SK-N-SH (cell line): ENCODE measurements around the gene UBE3B. TPM values are rescaled to one million over a fixed set of nuclear protein-coding genes. Genes with fewer than 3 reads are reported as not detected.
A peak's percentile ranks its signal among the peaks of the same experiment; 100 is the strongest.

Source experiments
- CTCF ChIA-PET: fragments of 300-600, 350-600 bp; formaldehyde crosslinking; extraction: SDS; loops from one replicate; lab custom pipeline; 2021; lab: Yijun Ruan, JAX
- POLR2A ChIA-PET: fragments of 350-600 bp; sonication (Branson Sonifier 250); formaldehyde crosslinking; extraction: SDS; loops from one replicate; lab custom pipeline; 2020; ENCODE audit warnings: antibody characterized with exemption, inconsistent platforms; lab: Yijun Ruan, JAX
- DNase-seq: peaks from one replicate; pipeline ENCODE4 v3.0.0; 2012
- H2AFZ ChIP-seq: fragments of 200-600 bp; sonication (generic); 2 replicates; pipeline ENCODE4 v1.8.1; 2016; ENCODE audit warnings: antibody characterized with exemption, mild to moderate bottlenecking, low read depth
- H3F3A ChIP-seq: fragments of 200-600 bp; sonication (generic); replicated peaks from 2 replicates; pipeline ENCODE3; 2016; ENCODE audit warnings: antibody characterized with exemption, mild to moderate bottlenecking; ENCODE audit not compliant: insufficient read depth
- H3K27ac ChIP-seq, 2 experiments: fragments of 200-500 bp in 1 of 2; fragments of 200-600 bp in 1 of 2; sonication (Bioruptor generic) in 1 of 2; sonication (generic), shearing (Covaris generic) in 1 of 2; 2 replicates each; pipeline versions ENCODE4 v1.5.1 to v1.6.1; 2014 to 2016; ENCODE audit warnings: low read depth in 2 of 2, inconsistent platforms in 1 of 2, low read length in 1 of 2, mild to moderate bottlenecking in 1 of 2, mixed read lengths in 1 of 2
- H3K27me3 ChIP-seq: fragments of 200-600 bp; sonication (generic), shearing (Covaris generic); 2 replicates; pipeline ENCODE4 v1.6.1; 2016; ENCODE audit warnings: mixed run types; ENCODE audit not compliant: insufficient read depth
- H3K36me3 ChIP-seq, 2 experiments: fragments of 200-500 bp in 1 of 2; fragments of 200-600 bp in 1 of 2; sonication (Bioruptor generic) in 1 of 2; sonication (generic) in 1 of 2; replicated peaks in 1 of 2; 2 replicates each; pipeline versions ENCODE3 to v1.5.1; 2014 to 2016; ENCODE audit warnings: low read length in 1 of 2, mild to moderate bottlenecking in 1 of 2; ENCODE audit not compliant: insufficient read depth in 2 of 2, control insufficient read depth in 1 of 2
- H3K4me1 ChIP-seq, 2 experiments: fragments of 200-500 bp in 1 of 2; fragments of 200-600 bp in 1 of 2; sonication (Bioruptor generic) in 1 of 2; sonication (generic), shearing (Covaris generic) in 1 of 2; 2 replicates each; pipeline versions ENCODE4 v1.5.1 to v1.6.1; 2014 to 2016; ENCODE audit warnings: low read depth in 1 of 2, low read length in 1 of 2, mixed run types in 1 of 2; ENCODE audit not compliant: insufficient read depth in 2 of 2, control insufficient read depth in 1 of 2
- H3K4me2 ChIP-seq: fragments of 200-600 bp; sonication (generic), shearing (Covaris generic); 2 replicates; pipeline ENCODE4 v1.6.1; 2017; ENCODE audit warnings: mixed run types
- H3K4me3 ChIP-seq, 2 experiments: fragments of 200-500 bp in 1 of 2; fragments of 200-600 bp in 1 of 2; sonication (Bioruptor generic) in 1 of 2; sonication (generic), shearing (Covaris generic) in 1 of 2; 2 replicates each; pipeline versions ENCODE4 v1.5.1 to v1.8.1; 2014 to 2016; ENCODE audit warnings: low read depth in 2 of 2, inconsistent platforms in 1 of 2, low read length in 1 of 2, mild to moderate bottlenecking in 1 of 2, mixed read lengths in 1 of 2, moderate library complexity in 1 of 2
- H3K79me2 ChIP-seq: fragments of 200-600 bp; sonication (generic); 2 replicates; pipeline ENCODE4 v1.8.1; 2017; ENCODE audit warnings: mild to moderate bottlenecking; ENCODE audit not compliant: insufficient read depth
- H3K9ac ChIP-seq: fragments of 200-600 bp; sonication (generic); 2 replicates; pipeline ENCODE4 v1.6.1; 2017; ENCODE audit warnings: mixed run types
- H3K9me2 ChIP-seq: fragments of 200-600 bp; sonication (generic); 2 replicates; pipeline ENCODE4 v1.6.1; 2017; ENCODE audit warnings: mixed run types
- H3K9me3 ChIP-seq: fragments of 200-600 bp; sonication (generic); 2 replicates; pipeline ENCODE4 v1.6.1; 2017; ENCODE audit warnings: mixed run types, mild to moderate bottlenecking, moderate library complexity
- H4K20me1 ChIP-seq: fragments of 200-600 bp; sonication (generic); 2 replicates; pipeline ENCODE4 v1.6.1; 2017; ENCODE audit warnings: mild to moderate bottlenecking, mixed run types; ENCODE audit not compliant: insufficient read depth
- GATA2 ChIP-seq: sonication (generic); formaldehyde crosslinking; IDR thresholded peaks from 2 replicates; pipeline ENCODE4 v1.5.0; 2020; ENCODE audit warnings: mild to moderate bottlenecking, missing genetic modification reagents
- MXI1 ChIP-seq: IDR thresholded peaks from 2 replicates; pipeline ENCODE4 v1.6.1; 2012; ENCODE audit warnings: mild to moderate bottlenecking, low read depth, low read length, improper control_type of control experiment
- RCOR1 ChIP-seq: fragments of 150-350 bp; IDR thresholded peaks from 2 replicates; pipeline ENCODE4 v1.6.1; 2017; ENCODE audit warnings: antibody characterized with exemption, low read length
- REST ChIP-seq: IDR thresholded peaks from 2 replicates; pipeline ENCODE4 v1.6.1; 2012; ENCODE audit warnings: mild to moderate bottlenecking, low read depth, low read length, moderate library complexity
- RFX5 ChIP-seq: IDR thresholded peaks from 2 replicates; pipeline ENCODE4 v1.6.1; 2012; ENCODE audit warnings: mild to moderate bottlenecking, improper control_type of control experiment, low read length
- TCF12 ChIP-seq: IDR thresholded peaks from 2 replicates; pipeline ENCODE4 v1.4.0; 2012
- YY1 ChIP-seq: IDR thresholded peaks from 2 replicates; pipeline ENCODE4 v1.4.0; 2012; ENCODE audit warnings: low read depth, mild to moderate bottlenecking
- WGBS: methylation state at CpG from one replicate; pipeline ENCODE4 v1.1.6; 2017; ENCODE audit warnings: low lambda C conversion rate; 5-methylcytosine and 5-hydroxymethylcytosine counted together
- polyA plus RNA-seq, 3 experiments: library from polyadenylated mRNA; depleted of rRNA; stranded (reverse); fragments of >200 nt; gene quantifications; 2 replicates each; pipeline ENCODE4 v1.2.3, GENCODE V29; 2012
- TF ChIP-seq, protein P1 (sequence below): IDR thresholded peaks from 2 replicates; pipeline ENCODE4 v1.4.0; 2012; ENCODE audit warnings: low read depth
- TF ChIP-seq, protein P2 (sequence below): IDR thresholded peaks from 2 replicates; pipeline ENCODE4 v1.4.0; 2012; ENCODE audit warnings: low read depth, borderline replicate concordance

Gene UBE3B
- polyA plus RNA-seq, 1 of the 3 experiments (the other 2 are of a cell fraction), result 28.6 TPM

DNA sequence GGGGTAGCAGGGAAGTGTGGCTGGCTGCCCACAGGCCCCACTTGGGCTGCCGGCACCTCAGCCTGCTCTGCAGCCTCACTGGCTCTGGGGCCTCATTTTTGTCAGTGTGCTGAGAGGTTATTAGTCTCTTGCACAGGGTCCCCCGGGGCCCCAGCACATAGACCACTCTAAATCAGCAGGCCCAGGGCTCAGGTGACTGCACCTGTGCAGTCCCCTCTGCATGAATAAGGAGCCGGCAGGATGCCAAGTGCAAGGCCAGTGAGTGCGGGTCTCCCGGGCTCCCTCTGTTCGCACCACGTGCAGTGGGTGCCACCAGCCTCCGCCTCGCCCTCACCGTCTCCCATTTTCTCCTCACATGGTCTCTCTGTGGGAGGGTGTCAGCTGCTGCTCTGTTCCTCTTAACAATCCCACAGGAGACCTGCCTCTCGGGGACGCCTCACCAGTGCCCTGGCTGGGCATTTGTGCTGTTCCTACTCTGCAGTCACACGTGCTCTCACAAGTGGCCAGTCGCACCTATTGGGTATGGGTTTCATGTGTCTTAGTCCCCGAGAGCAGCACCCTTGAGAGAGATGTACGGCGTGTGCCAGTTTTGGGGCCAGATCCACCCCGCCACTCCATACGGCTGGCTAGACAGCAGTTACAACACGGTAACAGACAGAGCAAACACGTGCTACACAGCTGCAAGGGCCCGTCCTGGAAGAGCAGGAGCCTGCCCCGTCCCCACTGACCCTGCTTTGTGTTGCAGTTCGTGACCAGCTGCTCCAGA is 55.5 kb downstream of the UBE3B start:
- Histone ChIP-seq H2AFZ (no peak overlapping the region), H3K9me3 (no peaks in the 10 kb centered on the region), H3F3A (no peaks in the 10 kb centered on the region)
- POLR2A ChIA-PET, result no interaction called here
- TF ChIP-seq, protein P1, sequence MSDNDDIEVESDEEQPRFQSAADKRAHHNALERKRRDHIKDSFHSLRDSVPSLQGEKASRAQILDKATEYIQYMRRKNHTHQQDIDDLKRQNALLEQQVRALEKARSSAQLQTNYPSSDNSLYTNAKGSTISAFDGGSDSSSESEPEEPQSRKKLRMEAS, result no peak
- TF ChIP-seq MXI1 (no peak), GATA2 (no peak), YY1 (no peak), TCF12 (no peak), REST (no peak), RFX5 (no peak)
- TF ChIP-seq, protein P2, sequence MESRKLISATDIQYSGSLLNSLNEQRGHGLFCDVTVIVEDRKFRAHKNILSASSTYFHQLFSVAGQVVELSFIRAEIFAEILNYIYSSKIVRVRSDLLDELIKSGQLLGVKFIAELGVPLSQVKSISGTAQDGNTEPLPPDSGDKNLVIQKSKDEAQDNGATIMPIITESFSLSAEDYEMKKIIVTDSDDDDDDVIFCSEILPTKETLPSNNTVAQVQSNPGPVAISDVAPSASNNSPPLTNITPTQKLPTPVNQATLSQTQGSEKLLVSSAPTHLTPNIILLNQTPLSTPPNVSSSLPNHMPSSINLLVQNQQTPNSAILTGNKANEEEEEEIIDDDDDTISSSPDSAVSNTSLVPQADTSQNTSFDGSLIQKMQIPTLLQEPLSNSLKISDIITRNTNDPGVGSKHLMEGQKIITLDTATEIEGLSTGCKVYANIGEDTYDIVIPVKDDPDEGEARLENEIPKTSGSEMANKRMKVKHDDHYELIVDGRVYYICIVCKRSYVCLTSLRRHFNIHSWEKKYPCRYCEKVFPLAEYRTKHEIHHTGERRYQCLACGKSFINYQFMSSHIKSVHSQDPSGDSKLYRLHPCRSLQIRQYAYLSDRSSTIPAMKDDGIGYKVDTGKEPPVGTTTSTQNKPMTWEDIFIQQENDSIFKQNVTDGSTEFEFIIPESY, result no peak
- TF ChIP-seq, all 33 proteins: peak for 0
- CTCF ChIA-PET, result interaction anchor here (0.8 to 2.7 kb wide), 4 partner anchors 8 to 65 kb away, joined by 3 to 9 read pairs (median 6); no protein-coding TSS in a partner anchor
- H3K4me3 ChIP-seq, result no peak overlapping the region
- no peaks in the 10 kb centered on the region for H3K79me2 ChIP-seq
- no peaks in the 10 kb centered on the region for H3K9me2 ChIP-seq
- no peak for DNase-seq
- no peak overlapping the region for H3K4me2 ChIP-seq
- H3K27me3 ChIP-seq, result no peaks in the 10 kb centered on the region
- H4K20me1 ChIP-seq, result no peaks in the 10 kb centered on the region
- H3K4me1 ChIP-seq, result peaks cover 0 to 73% of the 10 kb centered on the region in 2 experiments; a peak in 2 of 4 replicates
- peaks cover 7 to 42% of the 10 kb centered on the region in 2 experiments for H3K36me3 ChIP-seq
- H3K9ac ChIP-seq, result no peak overlapping the region
- WGBS, result 91% methylated on average over 19 of the region's 24 CpGs
- peak overlapping the region in 1 of 2 experiments; percentile 97; a peak in 2 of 4 replicates for H3K27ac ChIP-seq

- H3K9ac ChIP-seq, result no peak overlapping the region
- POLR2A ChIA-PET, result no interaction called here
- no peaks in the 10 kb centered on the region for H3K79me2 ChIP-seq
- H4K20me1 ChIP-seq, result no peaks in the 10 kb centered on the region
- TF ChIP-seq RCOR1 (no peak), YY1 (no peak)
- no peaks in the 10 kb centered on the region for H3K27me3 ChIP-seq
- peaks cover 3 to 39% of the 10 kb centered on the region in 2 experiments for H3K36me3 ChIP-seq
- no peak overlapping the region for H3K4me2 ChIP-seq
- CTCF ChIA-PET, result interaction anchor here (2.7 kb wide), 1 partner anchor 8 kb away, joined by 7 read pairs; no protein-coding TSS in a partner anchor
- no peak overlapping the region for H3K4me3 ChIP-seq
- 96% methylated on average over 8 of the region's 8 CpGs for WGBS
- H3K4me1 ChIP-seq, result peaks cover 0 to 74% of the 10 kb centered on the region in 2 experiments; a peak in 2 of 4 replicates
- H3K9me3 ChIP-seq, result no peaks in the 10 kb centered on the region
- H2AFZ ChIP-seq, result no peak overlapping the region
- no peaks in the 10 kb centered on the region for H3F3A ChIP-seq
- H3K27ac ChIP-seq, result peak overlapping the region in 1 of 2 experiments; percentile 97; a peak in 1 of 4 replicates
- DNase-seq, result no peak
- no peaks in the 10 kb centered on the region for H3K9me2 ChIP-seq
Observed at GRCh38 chr12:109533487-109533740, 56.0 kb downstream of the UBE3B start.
